ENCODE data around the gene KIAA0513. TPM values are rescaled to one million over a fixed set of nuclear protein-coding genes. Genes with fewer than 3 reads are reported as not detected.
"Not testable (repeated sequence)": the region's sequence is repeated elsewhere in the genome, so short reads cannot be mapped to it uniquely, and the experiment has no call there.

The KIAA0513 gene
- total RNA-seq, 2 donors from 2014 or later = 12.6 to 14.1 TPM

DNA sequence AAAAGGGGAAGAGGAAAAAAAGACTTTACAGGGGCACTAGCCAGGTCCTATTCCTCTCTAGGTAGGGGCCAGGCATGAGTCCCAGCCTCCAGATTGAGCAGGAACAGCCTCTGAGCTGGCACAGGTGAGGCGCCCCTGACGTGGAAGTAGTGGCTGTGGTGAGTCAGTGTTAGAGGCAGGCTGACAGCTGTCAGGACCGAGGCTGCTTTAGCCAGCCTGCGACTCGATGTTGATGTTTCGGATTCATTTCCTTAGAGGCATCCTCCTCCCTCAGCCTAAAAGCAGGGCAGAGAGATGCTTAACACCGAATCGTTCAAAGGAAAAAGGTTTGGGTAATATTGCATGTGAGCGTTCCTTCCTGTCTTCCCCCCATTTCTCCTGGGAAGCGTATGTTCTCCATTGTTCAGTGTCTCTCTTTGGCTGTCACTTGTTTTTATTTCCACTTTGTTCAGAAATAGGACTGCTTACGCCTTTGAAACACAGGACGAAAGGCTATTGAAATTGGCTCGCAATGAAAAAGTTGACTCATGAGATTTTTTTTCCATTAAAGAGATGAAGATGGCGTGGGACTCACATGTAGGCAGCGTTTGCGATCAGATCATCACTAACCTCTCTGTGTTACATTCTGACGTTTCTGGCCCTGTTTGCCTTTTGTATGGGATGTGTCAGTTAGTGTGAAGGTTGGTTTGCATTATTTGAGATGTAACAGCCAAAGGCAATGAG lies 1.3 kb downstream of the KIAA0513 start:
- DNase-seq (ENCODE audit: low spot score) = no peak
- Histone ChIP-seq H3K36me3 (peaks cover 6% of the 10 kb centered on the region), H3K9me3 (no peaks in the 10 kb centered on the region), H3K27ac (peak overlapping the region; percentile 83 to 88), H3K4me3 (peak overlapping the region; percentile 70 to 85), H3K4me1 (peaks cover 0 to 32% of the 10 kb centered on the region in 2 donors), H3K27me3 (no peaks in the 10 kb centered on the region)
- TF ChIP-seq, protein P1, sequence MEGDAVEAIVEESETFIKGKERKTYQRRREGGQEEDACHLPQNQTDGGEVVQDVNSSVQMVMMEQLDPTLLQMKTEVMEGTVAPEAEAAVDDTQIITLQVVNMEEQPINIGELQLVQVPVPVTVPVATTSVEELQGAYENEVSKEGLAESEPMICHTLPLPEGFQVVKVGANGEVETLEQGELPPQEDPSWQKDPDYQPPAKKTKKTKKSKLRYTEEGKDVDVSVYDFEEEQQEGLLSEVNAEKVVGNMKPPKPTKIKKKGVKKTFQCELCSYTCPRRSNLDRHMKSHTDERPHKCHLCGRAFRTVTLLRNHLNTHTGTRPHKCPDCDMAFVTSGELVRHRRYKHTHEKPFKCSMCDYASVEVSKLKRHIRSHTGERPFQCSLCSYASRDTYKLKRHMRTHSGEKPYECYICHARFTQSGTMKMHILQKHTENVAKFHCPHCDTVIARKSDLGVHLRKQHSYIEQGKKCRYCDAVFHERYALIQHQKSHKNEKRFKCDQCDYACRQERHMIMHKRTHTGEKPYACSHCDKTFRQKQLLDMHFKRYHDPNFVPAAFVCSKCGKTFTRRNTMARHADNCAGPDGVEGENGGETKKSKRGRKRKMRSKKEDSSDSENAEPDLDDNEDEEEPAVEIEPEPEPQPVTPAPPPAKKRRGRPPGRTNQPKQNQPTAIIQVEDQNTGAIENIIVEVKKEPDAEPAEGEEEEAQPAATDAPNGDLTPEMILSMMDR (IDR thresholded peaks at IDR 0.05) = no peak

DNA sequence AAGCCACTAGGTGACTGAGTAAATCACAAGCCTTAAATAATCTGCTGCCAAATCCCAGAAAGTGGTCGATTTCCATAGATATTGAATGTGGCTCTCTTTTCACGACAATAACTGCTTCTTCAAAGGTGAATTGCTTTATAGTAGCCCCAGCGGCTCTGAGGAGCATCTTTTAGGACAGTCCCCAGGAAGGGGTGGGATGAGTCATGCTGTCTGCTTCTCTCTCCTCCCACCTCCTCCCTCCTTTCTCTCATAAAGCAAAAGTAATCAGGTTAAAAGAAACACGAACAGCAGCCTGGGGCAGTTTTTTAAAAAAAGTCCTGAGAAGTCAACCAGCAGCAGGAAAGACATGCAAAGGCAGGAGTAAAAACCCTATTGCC lies 1.8 kb downstream of the KIAA0513 start:
- TF ChIP-seq, protein P1 (IDR thresholded peaks at IDR 0.05) = no peak
- H3K4me3 ChIP-seq = no peak overlapping the region
- no peak for DNase-seq (ENCODE audit: low spot score)

DNA sequence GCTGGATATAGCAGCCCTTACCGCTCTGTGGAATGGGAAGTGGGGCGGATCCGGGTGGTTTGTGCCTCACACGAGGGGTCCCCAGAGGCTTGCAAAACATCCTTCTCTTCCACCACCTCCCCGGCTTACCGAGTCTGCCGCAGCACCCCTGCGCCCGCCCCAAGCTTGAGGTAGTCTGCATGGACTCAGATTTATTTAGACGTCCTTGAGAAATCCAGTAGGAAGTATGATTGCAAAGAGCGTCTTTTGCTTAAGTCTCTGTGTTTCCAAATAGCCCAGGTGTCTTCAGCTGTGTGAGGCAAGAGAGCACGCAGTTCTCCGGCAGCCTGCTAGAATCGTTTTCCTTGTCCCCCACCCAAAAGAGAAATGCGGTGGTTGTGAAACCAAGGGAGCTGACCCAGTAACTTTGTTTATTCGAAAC lies 2.4 kb downstream of the KIAA0513 start:
- no peak overlapping the region for H3K4me3 ChIP-seq
- no peaks in the 10 kb centered on the region for H3K9me3 ChIP-seq
- DNase-seq (ENCODE audit: low spot score) = no peak
- peaks cover 0 to 32% of the 10 kb centered on the region in 2 donors for H3K4me1 ChIP-seq
- peak overlapping the region; percentile 31 to 83 for H3K27ac ChIP-seq
- no peaks in the 10 kb centered on the region for H3K27me3 ChIP-seq
- TF ChIP-seq, protein P1 (IDR thresholded peaks at IDR 0.05) = no peak
- peaks cover 6% of the 10 kb centered on the region for H3K36me3 ChIP-seq

More for the DNA sequence above, 1.8 kb downstream of the KIAA0513 start:
- Histone ChIP-seq H3K36me3 (peaks cover 6% of the 10 kb centered on the region), H3K27me3 (no peaks in the 10 kb centered on the region), H3K4me1 (peaks cover 0 to 32% of the 10 kb centered on the region in 2 donors), H3K9me3 (no peaks in the 10 kb centered on the region), H3K27ac (peak overlapping the region; percentile 31 to 83)

DNA sequence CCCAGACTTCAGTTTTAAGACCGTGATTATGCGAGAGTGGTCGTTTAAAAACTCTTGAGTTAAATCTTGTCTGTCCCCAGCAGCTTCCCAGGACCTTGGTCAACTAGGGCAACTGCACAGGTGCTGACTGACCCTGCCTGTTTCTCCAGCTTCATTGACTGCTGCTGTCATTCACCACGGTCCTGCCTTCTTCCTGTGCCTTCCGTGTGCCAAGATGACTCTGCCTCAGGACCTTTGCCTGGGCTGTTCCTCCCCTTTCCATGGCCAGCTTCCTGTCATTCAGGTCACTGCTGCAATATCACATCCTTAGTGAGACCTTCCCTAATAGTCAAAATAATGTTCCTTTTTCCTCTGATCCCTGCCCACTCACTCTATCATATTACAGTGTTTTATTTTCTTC lies 3.9 kb downstream of the KIAA0513 start:
- no peak for DNase-seq (ENCODE audit: low spot score)
- TF ChIP-seq, protein P1 (IDR thresholded peaks at IDR 0.05) = no peak
- no peak overlapping the region for H3K27ac ChIP-seq
- no peak overlapping the region for H3K4me3 ChIP-seq
- peaks cover 0 to 29% of the 10 kb centered on the region in 2 donors for H3K4me1 ChIP-seq
- no peaks in the 10 kb centered on the region for H3K9me3 ChIP-seq
- H3K27me3 ChIP-seq = no peaks in the 10 kb centered on the region
- H3K36me3 ChIP-seq = peaks cover 6% of the 10 kb centered on the region

DNA sequence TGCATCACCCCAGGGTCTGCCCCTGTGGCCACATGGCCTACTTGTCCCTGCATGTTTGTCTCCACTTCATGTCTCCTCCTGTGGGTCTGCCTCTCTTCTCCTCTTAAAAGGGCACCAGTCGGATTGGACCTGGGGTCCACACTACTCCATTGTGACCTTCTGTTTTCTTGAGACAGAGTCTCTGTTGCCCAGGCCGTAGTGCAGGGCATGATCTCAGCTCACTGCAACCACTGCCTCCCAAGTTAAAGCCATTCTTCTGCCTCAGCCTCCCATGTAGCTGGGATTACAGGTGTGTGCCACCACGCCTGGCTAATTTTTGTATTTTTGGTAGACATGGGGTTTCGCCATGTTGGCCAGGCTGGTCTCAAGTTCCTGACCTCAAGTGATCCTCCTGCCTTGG lies 4.6 kb downstream of the KIAA0513 start:
- H3K27ac ChIP-seq, H3K36me3 ChIP-seq: not testable (repeated sequence)

DNA sequence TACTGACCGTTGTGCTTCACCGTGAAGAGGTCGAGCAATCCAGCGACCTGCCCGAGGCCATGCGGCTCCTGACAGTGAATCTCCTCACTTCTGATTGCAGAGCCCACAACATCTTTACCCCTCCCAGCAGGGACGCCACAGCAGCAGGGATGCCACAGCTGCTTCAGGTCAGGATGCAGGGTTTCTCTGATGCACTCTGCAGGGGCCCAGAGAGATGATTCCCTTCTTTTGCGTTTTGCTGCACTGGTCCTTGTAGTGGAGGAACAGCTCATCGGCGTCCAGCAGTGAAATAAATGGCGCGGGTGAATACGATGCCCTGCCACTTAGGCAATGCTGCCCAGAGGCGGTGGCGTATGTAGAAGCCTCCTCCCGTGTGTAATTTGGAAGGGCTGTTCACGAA lies 5.6 kb downstream of the KIAA0513 start:
- Histone ChIP-seq H3K4me1 (peaks cover 0 to 19% of the 10 kb centered on the region in 2 donors), H3K36me3 (peaks cover 6% of the 10 kb centered on the region), H3K27ac (no peak overlapping the region), H3K27me3 (no peaks in the 10 kb centered on the region), H3K9me3 (no peaks in the 10 kb centered on the region), H3K4me3 (no peak overlapping the region)
- DNase-seq (ENCODE audit: low spot score) = no peak
- TF ChIP-seq, protein P1 (IDR thresholded peaks at IDR 0.05) = no peak

More for the DNA sequence above, 4.6 kb downstream of the KIAA0513 start:
- H3K27me3 ChIP-seq; DNase-seq (ENCODE audit: low spot score); H3K9me3 ChIP-seq; H3K4me3 ChIP-seq: not testable (repeated sequence)
- H3K4me1 ChIP-seq = peaks cover 0 to 22% of the 10 kb centered on the region in 2 donors

All from right atrium auricular region (tissue), 2 donors.